ENCODE results near the gene KCNN3. TPM values are rescaled to one million over a fixed set of nuclear protein-coding genes. Genes with fewer than 3 reads are reported as not detected.
"Not testable (repeated sequence)": the region's sequence is repeated elsewhere in the genome, so short reads cannot be mapped to it uniquely, and the experiment has no call there.

Gene KCNN3
- total RNA-seq, 6 experiments from 2014 or later, result not detected

DNA sequence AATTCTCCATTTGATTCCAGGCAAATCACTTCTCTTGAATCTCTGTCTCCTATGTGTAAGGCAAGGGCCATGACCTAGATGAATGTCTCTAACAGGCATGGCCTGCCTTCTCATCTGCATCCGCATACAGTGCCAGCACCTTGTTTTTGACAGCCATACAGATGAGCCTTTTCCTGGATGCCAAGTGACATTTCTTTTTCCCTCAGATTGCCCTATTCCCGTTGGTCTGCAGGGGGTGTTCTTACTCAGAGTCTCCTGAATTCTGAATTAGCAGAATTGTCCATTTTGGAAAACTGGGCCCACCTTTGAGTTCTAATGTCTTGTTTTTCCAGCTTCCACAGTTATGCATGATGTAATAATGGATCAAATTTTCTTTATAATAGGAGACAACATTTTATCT lies 174.1 kb downstream of the KCNN3 start:
- peaks cover 6% of the 10 kb centered on the region; the same call in 1 of the 2 replicates for H3K4me1 Mint-ChIP-seq (ENCODE audit: low read depth)
- TF ChIP-seq, protein P1, sequence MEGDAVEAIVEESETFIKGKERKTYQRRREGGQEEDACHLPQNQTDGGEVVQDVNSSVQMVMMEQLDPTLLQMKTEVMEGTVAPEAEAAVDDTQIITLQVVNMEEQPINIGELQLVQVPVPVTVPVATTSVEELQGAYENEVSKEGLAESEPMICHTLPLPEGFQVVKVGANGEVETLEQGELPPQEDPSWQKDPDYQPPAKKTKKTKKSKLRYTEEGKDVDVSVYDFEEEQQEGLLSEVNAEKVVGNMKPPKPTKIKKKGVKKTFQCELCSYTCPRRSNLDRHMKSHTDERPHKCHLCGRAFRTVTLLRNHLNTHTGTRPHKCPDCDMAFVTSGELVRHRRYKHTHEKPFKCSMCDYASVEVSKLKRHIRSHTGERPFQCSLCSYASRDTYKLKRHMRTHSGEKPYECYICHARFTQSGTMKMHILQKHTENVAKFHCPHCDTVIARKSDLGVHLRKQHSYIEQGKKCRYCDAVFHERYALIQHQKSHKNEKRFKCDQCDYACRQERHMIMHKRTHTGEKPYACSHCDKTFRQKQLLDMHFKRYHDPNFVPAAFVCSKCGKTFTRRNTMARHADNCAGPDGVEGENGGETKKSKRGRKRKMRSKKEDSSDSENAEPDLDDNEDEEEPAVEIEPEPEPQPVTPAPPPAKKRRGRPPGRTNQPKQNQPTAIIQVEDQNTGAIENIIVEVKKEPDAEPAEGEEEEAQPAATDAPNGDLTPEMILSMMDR (IDR thresholded peaks at IDR 0.05), result peak; percentile 55; the same call in 1 of the 2 replicates
- H3K27me3 Mint-ChIP-seq (ENCODE audit: insufficient read depth), result peaks cover 36% of the 10 kb centered on the region
- H3K27ac Mint-ChIP-seq, result no peak overlapping the region
- H3K4me3 Mint-ChIP-seq, result no peak overlapping the region
- peak; percentile 2 for DNase-seq
- H3K9me3 Mint-ChIP-seq, result no peaks in the 10 kb centered on the region
- H3K36me3 Mint-ChIP-seq (ENCODE audit: low read depth), result no peaks in the 10 kb centered on the region

DNA sequence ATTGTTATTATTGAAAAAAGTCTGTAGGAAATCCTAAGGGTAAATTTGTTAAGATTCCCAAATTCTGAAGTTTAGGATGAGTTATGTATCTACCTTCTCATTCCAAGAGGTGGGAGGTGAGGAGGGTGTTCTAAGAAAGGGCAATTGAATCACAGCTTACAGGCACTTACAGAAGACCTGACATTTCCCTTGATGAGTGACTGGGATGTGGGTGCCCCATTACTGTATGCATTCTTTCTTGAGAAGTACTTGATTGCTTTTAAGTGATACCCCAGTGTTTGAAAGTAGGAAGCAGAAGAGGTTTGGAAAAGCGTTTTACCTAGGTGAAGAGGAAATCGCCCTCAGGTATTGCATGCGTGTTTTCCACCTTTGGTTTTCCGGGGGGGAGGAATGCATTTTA lies 175.1 kb downstream of the KCNN3 start:
- H3K4me1 Mint-ChIP-seq (ENCODE audit: low read depth), result peaks cover 6% of the 10 kb centered on the region; the same call in 1 of the 2 replicates
- no peak for DNase-seq
- no peak overlapping the region for H3K27ac Mint-ChIP-seq
- TF ChIP-seq, protein P1 (IDR thresholded peaks at IDR 0.05), result no peak
- H3K9me3 Mint-ChIP-seq, result no peaks in the 10 kb centered on the region
- peaks cover 39% of the 10 kb centered on the region for H3K27me3 Mint-ChIP-seq (ENCODE audit: insufficient read depth)
- no peak overlapping the region for H3K4me3 Mint-ChIP-seq
- no peaks in the 10 kb centered on the region for H3K36me3 Mint-ChIP-seq (ENCODE audit: low read depth)

DNA sequence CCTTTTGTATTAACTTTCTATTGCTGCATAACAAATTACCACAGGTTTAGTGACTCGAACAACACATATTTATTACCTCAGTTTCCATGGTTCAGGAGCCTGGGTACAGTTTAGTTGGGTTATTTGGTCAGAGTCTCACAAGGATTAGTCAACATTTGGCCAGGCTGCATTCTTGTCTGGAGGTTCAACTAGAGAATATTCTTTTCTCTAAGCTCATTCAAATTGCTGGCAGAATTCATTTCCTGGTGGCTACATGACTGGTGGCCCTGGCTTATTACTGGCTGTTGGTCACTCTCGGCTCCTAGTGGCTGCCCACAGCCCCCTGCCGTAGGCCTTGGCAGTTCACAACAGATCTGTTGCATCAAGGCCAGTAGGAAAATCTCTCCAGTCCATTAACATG lies 181.0 kb downstream of the KCNN3 start:
- H3K27me3 Mint-ChIP-seq (ENCODE audit: insufficient read depth), result peaks cover 31% of the 10 kb centered on the region
- DNase-seq, result no peak
- H3K36me3 Mint-ChIP-seq (ENCODE audit: low read depth), result no peaks in the 10 kb centered on the region
- no peaks in the 10 kb centered on the region for H3K9me3 Mint-ChIP-seq
- no peak overlapping the region for H3K4me3 Mint-ChIP-seq
- no peak overlapping the region for H3K27ac Mint-ChIP-seq
- TF ChIP-seq, protein P1 (IDR thresholded peaks at IDR 0.05), result no peak
- no peaks in the 10 kb centered on the region for H3K4me1 Mint-ChIP-seq (ENCODE audit: low read depth)

DNA sequence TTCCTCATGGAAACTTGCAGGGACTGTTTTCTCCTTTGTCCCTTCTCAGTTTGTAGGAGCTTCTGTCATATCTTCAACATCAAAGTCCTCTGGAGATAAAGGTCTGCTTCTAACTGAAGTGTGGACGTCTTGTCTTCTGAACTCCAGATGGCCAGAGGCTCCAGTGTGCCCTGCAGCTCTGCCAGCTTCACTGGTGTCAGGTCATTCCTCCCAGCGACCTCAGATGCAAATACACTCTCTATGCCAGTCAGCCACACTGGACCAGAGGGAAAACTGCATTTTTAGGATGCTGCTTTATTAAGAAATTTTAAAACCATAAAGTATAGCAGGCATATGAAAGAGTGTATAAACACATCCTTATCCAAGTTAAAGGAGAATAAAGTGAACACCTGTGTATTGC lies 183.6 kb downstream of the KCNN3 start:
- DNase-seq, result no peak
- Mint-ChIP-seq H3K9me3 (no peaks in the 10 kb centered on the region), H3K27ac (no peak overlapping the region), H3K27me3 (ENCODE audit: insufficient read depth) (peaks cover 40% of the 10 kb centered on the region), H3K4me3 (no peak overlapping the region), H3K4me1 (ENCODE audit: low read depth) (no peaks in the 10 kb centered on the region), H3K36me3 (ENCODE audit: low read depth) (no peaks in the 10 kb centered on the region)
- TF ChIP-seq, protein P1 (IDR thresholded peaks at IDR 0.05), result no peak

DNA sequence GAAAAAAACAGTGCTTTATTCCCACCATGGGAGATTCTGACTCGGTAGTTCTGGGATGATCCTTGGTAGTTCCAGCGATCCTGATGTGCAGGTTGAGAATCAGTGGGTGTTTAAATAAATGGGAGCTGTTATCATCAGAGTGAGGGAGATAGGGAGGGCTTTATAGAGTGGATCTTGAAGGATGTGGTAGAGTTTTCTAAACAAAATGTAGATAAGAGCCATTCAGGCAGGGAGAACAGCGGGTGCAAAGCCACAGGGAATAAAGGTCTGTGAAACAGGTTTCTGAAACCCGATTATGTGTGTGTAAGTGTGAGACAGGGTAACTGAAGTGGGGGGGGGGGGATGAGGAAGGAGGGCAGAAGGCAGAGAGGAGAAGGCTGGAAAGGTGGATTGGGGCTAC lies 186.3 kb downstream of the KCNN3 start:
- Mint-ChIP-seq H3K4me3 (no peak overlapping the region), H3K4me1 (ENCODE audit: low read depth) (no peaks in the 10 kb centered on the region), H3K27ac (no peak overlapping the region), H3K9me3 (peaks cover 4% of the 10 kb centered on the region), H3K27me3 (ENCODE audit: insufficient read depth) (peaks cover 39% of the 10 kb centered on the region), H3K36me3 (ENCODE audit: low read depth) (peaks cover 2% of the 10 kb centered on the region)
- no peak for DNase-seq
- TF ChIP-seq, protein P1 (IDR thresholded peaks at IDR 0.05), result no peak

DNA sequence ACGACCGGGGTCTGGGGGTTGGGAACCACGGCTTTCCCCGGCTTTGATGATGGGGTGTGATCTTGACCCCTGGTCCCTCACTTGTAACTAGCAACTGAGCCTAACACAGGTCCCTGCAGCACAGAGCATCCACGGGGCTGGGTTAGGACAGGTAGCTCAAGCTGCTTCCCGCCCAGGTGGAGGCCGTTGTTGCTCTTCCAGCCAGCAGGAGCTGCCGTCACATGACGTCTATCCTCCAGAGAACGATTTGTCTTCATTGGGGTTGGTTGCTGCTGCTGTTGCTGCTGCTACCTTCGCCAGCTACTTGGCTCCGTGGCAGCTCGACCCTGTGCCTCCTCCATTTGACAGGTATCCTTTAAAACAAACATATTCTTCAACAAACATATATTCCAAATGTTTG lies 187.8 kb downstream of the KCNN3 start:
- Mint-ChIP-seq H3K4me1 (ENCODE audit: low read depth) (no peaks in the 10 kb centered on the region), H3K27ac (no peak overlapping the region), H3K9me3 (peaks cover 7% of the 10 kb centered on the region)

DNA sequence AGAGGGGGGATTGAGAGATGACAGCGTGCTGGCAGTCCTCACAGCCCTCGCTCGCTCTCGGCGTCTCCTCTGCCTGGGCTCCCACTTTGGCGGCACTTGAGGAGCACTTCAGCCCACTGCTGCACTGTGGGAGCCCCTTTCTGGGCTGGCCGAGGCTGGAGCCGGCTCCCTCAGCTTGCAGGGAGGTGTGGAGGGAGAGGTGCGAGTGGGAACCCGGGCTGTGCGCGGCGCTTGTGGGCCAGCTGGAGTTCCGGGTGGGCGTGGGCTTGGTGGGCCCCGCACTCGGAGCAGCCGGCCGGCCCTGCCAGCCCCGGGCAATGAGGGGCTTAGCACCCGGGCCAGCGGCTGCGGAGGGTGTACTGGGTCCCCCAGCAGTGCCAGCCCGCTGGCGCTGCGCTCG lies 192.2 kb downstream of the KCNN3 start:
- not testable (repeated sequence) for DNase-seq, H3K9me3 Mint-ChIP-seq, H3K27ac Mint-ChIP-seq

More for the DNA sequence above, 187.8 kb downstream of the KCNN3 start:
- Mint-ChIP-seq H3K36me3 (ENCODE audit: low read depth) (peaks cover 4% of the 10 kb centered on the region), H3K4me3 (no peak overlapping the region), H3K27me3 (ENCODE audit: insufficient read depth) (peaks cover 39% of the 10 kb centered on the region)
- no peak for DNase-seq
- TF ChIP-seq, protein P1 (IDR thresholded peaks at IDR 0.05), result no peak

DNA sequence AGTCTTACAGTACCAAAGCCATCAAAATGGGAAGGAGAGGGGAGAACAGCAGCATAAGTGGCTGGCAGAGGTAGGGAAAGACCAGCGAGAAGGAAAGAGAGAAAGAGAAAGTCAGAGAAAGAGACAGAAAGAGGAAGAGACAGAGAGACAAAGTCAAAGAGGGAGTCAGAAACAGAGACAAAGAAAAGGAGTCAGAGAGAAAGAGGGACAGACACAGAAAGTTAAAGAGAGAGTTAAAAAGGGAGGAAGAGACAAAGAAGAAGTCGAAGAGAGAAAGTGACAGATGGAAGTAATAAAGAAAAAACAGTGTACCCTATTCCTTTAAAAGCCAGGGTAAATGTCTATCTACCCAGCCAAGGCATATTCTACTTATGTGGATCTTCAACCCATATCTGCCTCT lies 193.2 kb downstream of the KCNN3 start:
- H3K4me1 Mint-ChIP-seq (ENCODE audit: low read depth); H3K27ac Mint-ChIP-seq; H3K36me3 Mint-ChIP-seq (ENCODE audit: low read depth); H3K9me3 Mint-ChIP-seq; H3K4me3 Mint-ChIP-seq; DNase-seq: not testable (repeated sequence)
- peaks cover 29% of the 10 kb centered on the region for H3K27me3 Mint-ChIP-seq (ENCODE audit: insufficient read depth)

More for the DNA sequence above, 192.2 kb downstream of the KCNN3 start:
- H3K4me1 Mint-ChIP-seq (ENCODE audit: low read depth); H3K4me3 Mint-ChIP-seq; H3K36me3 Mint-ChIP-seq (ENCODE audit: low read depth): not testable (repeated sequence)
- H3K27me3 Mint-ChIP-seq (ENCODE audit: insufficient read depth), result peaks cover 33% of the 10 kb centered on the region
